GM23338 (cell line): Measurements from ENCODE around the gene VGLL4. TPM values are rescaled to one million over a fixed set of nuclear protein-coding genes. Genes with fewer than 3 reads are reported as not detected.

Experiments
- ATAC-seq: fragments of 200-7000 bp; cut with Tn5 transposase; 3 replicates; pipeline ENCODE4 v1.9.1; 2020
- DNase-seq: peaks from one replicate; pipeline ENCODE4 v3.0.0-alpha.2; 2015; ENCODE audit warnings: low spot score
- H2AFZ ChIP-seq: fragments of 200-600 bp; sonication (generic); 2 replicates; pipeline ENCODE4 v1.8.0; 2016; ENCODE audit warnings: antibody characterized with exemption, mild to moderate bottlenecking, moderate library complexity
- H3F3A ChIP-seq: fragments of 200-600 bp; sonication (generic); replicated peaks from 2 replicates; pipeline ENCODE4 v1.8.0; 2017; ENCODE audit warnings: antibody characterized with exemption, mixed run types, low read depth
- H3K27ac ChIP-seq: fragments of 200-600 bp; sonication (generic); 2 replicates; pipeline ENCODE4 v1.6.1; 2016; ENCODE audit warnings: low read depth
- H3K27me3 ChIP-seq: fragments of 200-600 bp; sonication (generic); 2 replicates; pipeline ENCODE4 v1.8.0; 2016; ENCODE audit warnings: mild to moderate bottlenecking, mixed run types, moderate library complexity; ENCODE audit not compliant: insufficient read depth
- H3K36me3 ChIP-seq: fragments of 200-600 bp; sonication (generic); 2 replicates; pipeline ENCODE4 v1.8.0; 2016; ENCODE audit warnings: mild to moderate bottlenecking; ENCODE audit not compliant: insufficient read depth
- H3K4me1 ChIP-seq: fragments of 200-600 bp; sonication (generic); 2 replicates; pipeline ENCODE4 v1.8.0; 2016; ENCODE audit warnings: mild to moderate bottlenecking, moderate library complexity; ENCODE audit not compliant: insufficient read depth
- H3K4me2 ChIP-seq: fragments of 200-600 bp; sonication (generic); 2 replicates; pipeline ENCODE4 v1.7.1; 2017; ENCODE audit warnings: mixed run types
- H3K4me3 ChIP-seq: fragments of 200-600 bp; sonication (generic); 2 replicates; pipeline ENCODE4 v1.6.1; 2016; ENCODE audit warnings: mixed run types
- H3K79me2 ChIP-seq: fragments of 200-600 bp; sonication (generic); replicated peaks from 2 replicates; pipeline ENCODE4 v1.8.0; 2017; ENCODE audit warnings: mild to moderate bottlenecking; ENCODE audit not compliant: insufficient read depth
- H3K9me2 ChIP-seq: fragments of 200-600 bp; sonication (generic); 2 replicates; pipeline ENCODE4 v1.8.0; 2017; ENCODE audit not compliant: insufficient read depth
- H4K20me1 ChIP-seq: fragments of 200-600 bp; sonication (generic); replicated peaks from 2 replicates; pipeline ENCODE4 v1.8.0; 2017; ENCODE audit warnings: mild to moderate bottlenecking; ENCODE audit not compliant: insufficient read depth
- H3K27ac Mint-ChIP-seq: 2 replicates; pipeline ENCODE4 v1.8.0; 2020; ENCODE audit warnings: inconsistent platforms, mild to moderate bottlenecking, moderate library complexity, mixed read lengths
- H3K27me3 Mint-ChIP-seq: 3 replicates; pipeline ENCODE4 v1.8.0; 2022; ENCODE audit warnings: low read depth, mild to moderate bottlenecking, moderate library complexity, mixed read lengths, inconsistent platforms; ENCODE audit not compliant: insufficient read depth, poor library complexity
- H3K36me3 Mint-ChIP-seq: 3 replicates; pipeline ENCODE4 v1.8.0; 2021; ENCODE audit warnings: low read depth, mild to moderate bottlenecking, inconsistent platforms, moderate library complexity, mixed read lengths
- H3K4me1 Mint-ChIP-seq: 3 replicates; pipeline ENCODE4 v1.8.0; 2020; ENCODE audit warnings: mild to moderate bottlenecking, inconsistent platforms, mixed read lengths
- H3K4me3 Mint-ChIP-seq: 3 replicates; pipeline ENCODE4 v1.8.0; 2021; ENCODE audit warnings: moderate library complexity, mild to moderate bottlenecking, inconsistent platforms, mixed read lengths
- H3K9me3 Mint-ChIP-seq: 3 replicates; pipeline ENCODE4 v1.8.0; 2020; ENCODE audit warnings: moderate library complexity, mild to moderate bottlenecking, inconsistent platforms, mixed read lengths
- ETS1 ChIP-seq: IDR thresholded peaks from 2 replicates; pipeline ENCODE4 v1.6.1; 2016; ENCODE audit warnings: antibody characterized with exemption
- EZH2 ChIP-seq: fragments of 200-600 bp; sonication (generic); IDR thresholded peaks from one replicate; pipeline ENCODE4 v1.8.0; 2017; ENCODE audit warnings: antibody characterized with exemption, mild to moderate bottlenecking, low read depth; ENCODE audit not compliant: unreplicated experiment
- EZH2phosphoT487 ChIP-seq: fragments of 200-600 bp; sonication (generic); IDR thresholded peaks from one replicate; pipeline ENCODE4 v1.8.1; 2018; ENCODE audit warnings: antibody characterized with exemption; ENCODE audit not compliant: unreplicated experiment
- JUNB ChIP-seq: IDR thresholded peaks from one replicate; pipeline ENCODE4 v1.6.1; 2016; ENCODE audit warnings: antibody characterized with exemption; ENCODE audit not compliant: unreplicated experiment
- POLR2AphosphoS5 ChIP-seq: IDR thresholded peaks from 2 replicates; pipeline ENCODE4 v1.6.1; 2016; ENCODE audit warnings: antibody characterized with exemption, low read depth
- REST ChIP-seq: IDR thresholded peaks from one replicate; pipeline ENCODE4 v1.6.1; 2018; ENCODE audit warnings: antibody characterized with exemption; ENCODE audit not compliant: unreplicated experiment
- STAT1 ChIP-seq: IDR thresholded peaks from one replicate; pipeline ENCODE4 v1.6.1; 2016; ENCODE audit warnings: antibody characterized with exemption; ENCODE audit not compliant: unreplicated experiment
- ZNF462 ChIP-seq: fragments of 250-450 bp; sonication (Bioruptor Pico); IDR thresholded peaks from 2 replicates; pipeline ENCODE4 v1.5.0; 2020; ENCODE audit warnings: mild to moderate bottlenecking, moderate library complexity
- polyA plus RNA-seq: library from polyadenylated mRNA; unstranded; fragments of >200 nt; fragmentation: Nextera tagmentation; extraction: Ambion mirVana; gene quantifications from 2 replicates; pipeline ENCODE4 v1.2.1, GENCODE V29; 2016
- total RNA-seq: library from RNA; depleted of rRNA; stranded (reverse); fragments of >200 nt; shearing (Covaris generic); gene quantifications from 2 replicates; pipeline ENCODE4 v1.2.3, GENCODE V29; 2014

Gene VGLL4
- total and polyA plus RNA-seq, 2 experiments from 2014 or later = 20.8 to 45.9 TPM

GRCh38 chr3:11650391-11650790 lies 6.7 kb upstream of the VGLL4 start:
- Mint-ChIP-seq H3K36me3 (no peaks in the 10 kb centered on the region), H3K9me3 (no peaks in the 10 kb centered on the region), H3K4me1 (peaks cover 26% of the 10 kb centered on the region), H3K4me3 (no peak overlapping the region), H3K27me3 (no peaks in the 10 kb centered on the region), H3K27ac (no peak overlapping the region)
- 0 out of 2 replicates have a peak overlapping the region, but pooled peaks have one; percentile 46 for H3K27ac ChIP-seq
- DNase-seq (no peak), ATAC-seq (no peak)
- H3K27me3 ChIP-seq = no peaks in the 10 kb centered on the region
- TF ChIP-seq ETS1 = no peak
- no peak for TF ChIP-seq REST
- no peak for TF ChIP-seq POLR2AphosphoS5
- TF ChIP-seq JUNB = no peak
- no peak for TF ChIP-seq STAT1
- TF ChIP-seq EZH2phosphoT487 = no peak
- TF ChIP-seq ZNF462 (CRISPR knock-in tag) = no peak
- TF ChIP-seq EZH2 = no peak
- H3F3A ChIP-seq = no peaks in the 10 kb centered on the region
- H3K79me2 ChIP-seq = peaks cover 7% of the 10 kb centered on the region; the same call in 1 of the 2 replicates
- H3K4me2 ChIP-seq = no peak overlapping the region
- no peaks in the 10 kb centered on the region for H3K9me2 ChIP-seq
- H2AFZ ChIP-seq = no peak overlapping the region
- no peaks in the 10 kb centered on the region for H4K20me1 ChIP-seq
- no peaks in the 10 kb centered on the region for H3K36me3 ChIP-seq
- no peak overlapping the region for H3K4me3 ChIP-seq
- peaks cover 29% of the 10 kb centered on the region for H3K4me1 ChIP-seq
